NCI-H2227 treated with DMSO at 0.1 percent for 48 hours (cell line): ENCODE measurements around the gene RTTN.
"Not testable (repeated sequence)": the region's sequence is repeated elsewhere in the genome, so short reads cannot be mapped to it uniquely, and the experiment has no call there.

Experiments used
- DNase-seq: peaks from one replicate; lab custom pipeline; 2025; lab: John Stamatoyannopoulos, UW

Gene RTTN

DNA sequence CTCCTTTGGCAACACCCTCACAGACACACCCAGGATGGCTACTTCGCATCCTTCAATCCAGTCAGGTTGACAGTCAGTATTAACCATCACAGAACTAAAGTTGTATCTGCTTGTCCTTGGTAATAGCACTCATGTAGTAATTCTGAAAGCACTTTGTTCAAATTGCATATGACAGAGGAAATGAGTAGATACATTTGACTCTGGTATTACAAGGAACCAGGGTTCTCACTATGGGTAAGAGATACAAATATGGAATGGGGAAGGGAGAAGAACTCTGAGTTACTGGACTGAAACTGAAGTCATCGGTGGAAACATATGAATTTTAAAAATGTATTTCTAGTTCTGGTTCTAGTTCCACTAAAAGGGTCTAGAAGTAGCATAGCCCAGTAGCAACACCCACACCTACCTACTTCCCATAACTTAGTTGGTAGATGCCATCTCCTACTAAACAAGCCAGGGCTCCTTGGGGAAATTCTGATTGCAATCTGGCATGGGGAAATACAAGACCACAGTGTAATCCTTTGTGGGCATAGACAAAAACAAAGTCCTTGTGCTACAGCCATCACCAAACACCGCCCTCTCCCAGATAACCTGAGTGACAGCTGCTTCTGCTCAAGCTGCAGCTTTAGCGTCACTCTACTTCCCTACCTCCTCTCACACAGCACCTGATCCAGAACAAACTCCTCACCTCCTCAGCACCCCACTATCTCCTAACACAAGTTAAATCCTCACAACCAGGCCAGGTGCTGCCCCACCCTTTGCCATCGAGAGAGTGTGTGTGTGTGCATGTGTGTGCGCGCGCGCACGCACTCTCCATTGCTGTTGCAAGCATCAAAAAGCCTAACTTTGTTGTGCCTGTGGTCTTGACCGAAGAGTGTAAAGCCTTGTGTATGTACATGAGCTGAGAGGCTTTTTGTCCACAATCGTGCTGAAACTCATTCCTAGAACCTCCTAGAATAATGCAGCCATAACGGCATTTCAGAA is 226.5 kb downstream of the RTTN start:
- no peak for DNase-seq

DNA sequence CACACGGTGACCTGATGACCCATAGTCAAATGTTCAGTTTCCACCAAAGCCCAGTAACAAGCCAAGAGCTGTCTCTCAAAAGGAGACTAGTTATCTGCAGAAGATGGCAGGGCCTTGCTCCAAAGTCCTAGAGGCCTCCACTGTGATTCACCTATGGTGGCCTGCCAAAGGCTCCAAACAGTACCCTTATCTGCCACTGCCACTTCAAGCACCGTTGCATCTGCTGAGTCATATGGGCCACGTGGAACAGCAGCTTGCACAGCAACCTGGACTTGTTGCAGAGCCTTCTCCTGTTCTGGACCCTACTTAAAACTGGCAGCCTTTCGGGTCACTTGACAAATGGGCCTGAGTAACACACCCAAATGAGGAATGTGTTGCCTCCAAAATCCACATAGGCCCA is 230.2 kb downstream of the RTTN start:
- DNase-seq, result not testable (repeated sequence)

DNA sequence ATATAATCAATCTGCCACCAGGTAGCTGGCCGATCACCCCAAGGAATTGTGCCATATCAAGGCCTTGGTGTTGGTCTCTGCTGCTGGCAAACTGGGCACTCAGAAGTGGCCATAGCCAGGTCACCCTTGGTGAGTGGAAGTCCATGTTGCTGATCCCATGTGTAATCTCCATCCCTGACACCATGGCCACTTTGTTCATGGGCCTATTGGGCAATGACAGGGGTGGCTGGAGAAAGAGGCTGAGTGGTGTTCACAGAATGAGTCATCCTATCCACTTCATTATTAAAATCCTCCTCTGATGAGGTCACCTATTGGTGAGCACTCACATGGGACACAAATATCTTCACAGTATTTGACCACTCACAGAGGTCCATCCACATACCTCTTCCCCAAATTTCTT is 231.1 kb downstream of the RTTN start:
- DNase-seq, result no peak

DNA sequence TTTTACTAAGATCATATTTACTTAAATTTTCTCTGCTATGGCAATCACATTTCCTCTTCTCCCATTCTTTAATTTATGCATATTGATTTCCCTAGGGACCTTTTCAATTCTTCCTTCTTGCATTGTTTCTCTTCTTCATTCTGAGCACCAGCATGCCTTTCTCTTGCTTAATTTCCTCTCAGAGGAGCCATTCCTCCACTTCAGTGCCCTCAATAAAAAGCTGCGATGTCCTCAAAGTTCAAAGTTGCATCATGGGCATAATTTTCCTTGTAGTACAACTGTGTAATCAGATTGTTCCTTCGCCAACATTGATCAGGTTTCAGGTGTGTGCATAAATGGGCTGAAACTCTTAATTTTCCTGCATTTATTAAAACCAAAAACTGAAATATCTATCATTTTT is 236.0 kb downstream of the RTTN start:
- DNase-seq, result no peak

DNA sequence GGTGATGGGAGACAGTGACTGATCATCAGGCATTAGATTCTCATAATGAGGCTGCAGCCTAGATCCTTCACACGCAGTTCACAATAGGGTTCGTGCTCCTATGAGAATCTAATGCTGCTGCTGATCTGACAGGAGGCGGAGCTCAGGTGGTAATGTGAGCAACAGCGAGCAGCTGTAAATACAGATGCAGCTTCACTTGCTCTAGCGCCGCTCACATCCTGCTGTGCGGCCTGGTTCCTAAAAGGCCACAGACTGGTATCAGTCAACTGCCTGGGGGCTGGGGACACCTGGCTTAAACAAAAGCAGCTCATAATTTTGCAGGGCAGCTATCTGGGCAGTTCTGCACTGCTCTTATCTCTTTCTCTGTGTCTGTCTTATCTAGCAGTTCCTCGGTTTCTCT is 237.4 kb downstream of the RTTN start:
- no peak for DNase-seq

DNA sequence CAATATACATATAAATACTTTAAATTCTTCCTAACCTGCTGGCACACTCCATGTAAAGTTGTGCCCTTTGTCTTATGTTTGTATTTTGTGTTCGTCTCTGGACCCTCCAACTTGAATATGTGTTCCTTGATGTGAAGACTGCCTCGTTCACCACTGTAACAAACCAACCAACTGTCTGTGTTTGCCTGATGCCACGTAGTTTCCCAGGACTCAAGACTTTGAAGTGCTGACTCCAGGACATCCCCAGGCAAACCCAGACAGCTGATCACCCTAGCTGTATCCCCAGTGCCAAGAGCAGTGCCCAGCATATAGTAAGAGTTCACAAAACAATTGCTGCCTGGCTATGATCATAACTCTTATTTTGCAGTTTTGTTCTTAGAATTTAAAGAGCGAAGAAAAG is 242.3 kb downstream of the RTTN start:
- DNase-seq, result no peak

DNA sequence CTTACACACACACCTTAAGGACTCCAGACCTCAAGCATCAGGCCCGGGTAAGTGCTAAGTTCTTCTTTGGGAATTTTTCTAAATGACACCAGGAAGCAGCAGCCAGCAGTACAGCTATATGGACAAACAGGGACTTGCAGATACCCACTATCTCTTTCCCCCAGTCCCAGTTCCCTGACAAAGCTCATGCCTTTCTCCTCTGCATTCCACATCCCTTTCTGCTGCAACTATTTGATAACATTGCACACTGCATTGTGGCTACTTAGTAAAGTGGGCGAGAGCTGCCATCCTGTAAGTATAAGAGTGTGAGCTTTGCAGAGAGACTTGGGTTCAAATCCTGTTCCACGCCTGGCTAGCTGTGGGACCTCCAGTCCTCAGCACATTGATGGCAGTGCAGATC is 243.8 kb downstream of the RTTN start:
- DNase-seq, result no peak

DNA sequence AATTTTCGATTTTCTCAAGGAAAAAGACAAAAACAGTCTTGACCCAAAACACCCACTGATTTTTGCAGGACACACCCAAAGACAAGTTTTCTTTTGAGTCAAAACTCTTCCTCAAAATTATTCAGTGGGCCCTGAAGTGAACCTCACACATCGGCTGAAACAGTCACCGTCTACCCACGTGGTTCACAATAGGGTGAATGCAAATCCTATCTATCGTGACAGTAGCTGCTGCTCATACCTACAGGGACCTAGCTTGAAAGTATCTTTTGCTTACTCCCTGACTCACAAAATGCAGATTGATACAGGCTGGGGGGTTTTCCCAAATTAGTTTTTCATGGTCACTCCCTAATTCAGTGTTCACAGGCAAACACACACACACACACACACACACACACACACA is 247.1 kb downstream of the RTTN start:
- DNase-seq, result no peak

DNA sequence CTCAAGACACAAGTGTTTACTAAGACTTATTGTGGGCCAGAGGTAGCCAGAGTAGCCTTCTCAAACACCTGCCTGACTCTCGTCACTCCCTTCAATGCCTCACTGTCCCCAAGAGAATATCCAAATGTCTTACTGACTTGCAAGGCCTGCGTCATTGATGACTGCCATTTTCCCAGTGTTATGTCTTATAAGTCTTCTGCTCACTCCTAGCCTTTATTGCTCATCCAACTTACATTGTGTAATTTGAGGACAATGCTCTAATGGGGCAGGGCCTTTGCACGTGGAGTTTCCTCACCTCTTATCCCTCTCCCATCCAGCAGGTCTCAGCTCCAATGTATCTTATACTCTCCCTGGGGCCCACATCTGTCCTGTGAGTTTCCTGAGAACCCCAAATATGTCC is 247.7 kb downstream of the RTTN start:
- DNase-seq, result no peak

DNA sequence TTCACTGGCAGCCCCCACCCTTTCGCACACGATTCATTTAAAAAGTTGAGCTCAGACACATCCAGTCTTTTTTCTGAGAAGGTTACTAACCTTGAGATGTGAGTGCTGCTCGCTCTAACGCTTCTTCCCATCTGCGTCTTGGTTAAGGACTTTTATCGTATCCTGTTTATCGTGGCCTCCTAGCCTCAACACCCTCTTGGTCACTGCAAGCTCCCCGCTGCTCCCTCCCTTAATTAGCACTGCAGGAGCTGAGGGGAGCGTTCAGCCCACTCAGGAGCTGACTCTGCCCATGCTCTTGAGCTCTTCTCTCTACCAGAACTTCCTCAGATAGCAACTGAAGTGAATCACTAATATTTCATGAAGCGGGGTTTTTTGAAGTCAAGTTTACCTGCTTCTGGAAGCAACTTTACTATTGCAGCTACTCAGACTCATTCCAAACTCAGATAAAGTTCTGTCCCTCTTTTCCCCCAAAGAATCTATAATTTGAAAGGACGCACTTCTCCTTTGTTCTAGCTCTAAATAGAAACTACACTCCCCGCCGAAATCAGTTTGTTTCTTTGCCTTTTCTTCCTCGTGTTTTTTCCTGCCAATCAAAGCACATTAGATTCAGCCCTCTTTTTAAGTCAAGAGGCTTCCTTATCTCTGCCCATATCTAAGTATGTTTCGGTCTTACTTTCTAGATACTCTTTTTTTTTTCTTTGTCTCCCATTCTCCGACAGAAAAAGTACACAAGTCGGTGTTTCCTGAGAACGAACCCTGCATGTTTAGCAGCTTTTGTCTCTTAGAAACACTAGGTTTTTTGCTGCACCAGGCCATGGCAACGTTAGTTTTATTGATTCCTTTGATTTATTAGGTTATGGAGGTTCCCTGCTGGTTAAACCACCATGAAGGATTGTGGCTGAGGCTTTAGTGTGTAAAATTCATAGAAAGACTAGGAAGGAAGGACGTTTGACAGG is 248.5 kb downstream of the RTTN start:
- DNase-seq, result no peak

DNA sequence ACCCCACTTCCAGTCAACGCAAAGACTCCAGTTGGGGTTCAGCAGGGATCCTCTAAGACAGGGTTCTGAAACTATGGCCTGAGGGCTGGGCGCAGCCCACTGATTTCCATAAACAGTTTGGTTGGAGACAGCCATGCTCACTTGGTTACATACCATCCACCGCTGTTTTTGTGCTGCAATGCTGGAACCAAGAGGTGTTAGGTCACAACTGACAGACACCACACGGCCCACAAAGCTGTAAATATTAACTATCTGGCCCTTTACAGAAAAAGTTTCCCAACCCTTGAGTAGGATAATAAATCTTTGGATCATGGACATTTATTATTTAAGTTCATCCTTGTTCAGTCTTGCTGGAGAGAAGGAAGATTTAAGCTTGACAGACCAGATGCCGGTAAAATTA is 249.4 kb downstream of the RTTN start:
- no peak for DNase-seq

DNA sequence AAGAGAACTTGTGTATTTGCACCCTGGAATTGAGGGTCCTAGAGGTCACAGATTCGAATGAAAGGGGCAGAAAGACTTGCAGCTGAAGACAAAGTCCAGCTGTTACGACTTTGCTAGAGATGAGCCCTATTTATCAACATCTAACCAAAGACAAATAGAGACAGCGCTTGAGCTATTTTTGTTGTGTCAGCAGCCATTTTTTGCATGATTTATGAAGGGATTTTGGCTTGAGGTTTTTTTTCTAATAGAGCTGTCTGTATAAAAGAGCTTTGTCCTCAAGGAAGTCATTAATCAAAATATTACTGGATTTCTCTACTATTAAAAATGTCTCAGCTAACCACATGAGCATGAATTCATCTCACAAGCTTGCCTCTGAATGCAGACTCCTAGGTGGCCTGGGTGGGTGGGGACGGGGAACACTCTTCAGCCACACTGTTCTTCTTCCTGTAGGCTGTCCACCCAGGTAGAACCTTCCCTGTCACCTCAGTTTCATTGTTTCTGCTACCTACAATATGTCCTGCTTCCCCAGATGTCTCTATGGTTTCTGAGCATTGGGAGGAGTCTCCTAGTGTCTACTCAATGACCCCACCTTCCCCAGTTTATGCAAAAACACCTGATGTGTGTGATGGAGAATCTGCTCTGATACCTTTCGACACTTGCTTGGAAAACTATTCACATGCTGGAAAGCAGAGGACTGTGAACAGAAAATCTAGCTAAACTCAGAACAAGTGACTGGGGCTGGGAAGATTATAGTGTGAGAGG is 250.6 kb downstream of the RTTN start:
- DNase-seq, result no peak

DNA sequence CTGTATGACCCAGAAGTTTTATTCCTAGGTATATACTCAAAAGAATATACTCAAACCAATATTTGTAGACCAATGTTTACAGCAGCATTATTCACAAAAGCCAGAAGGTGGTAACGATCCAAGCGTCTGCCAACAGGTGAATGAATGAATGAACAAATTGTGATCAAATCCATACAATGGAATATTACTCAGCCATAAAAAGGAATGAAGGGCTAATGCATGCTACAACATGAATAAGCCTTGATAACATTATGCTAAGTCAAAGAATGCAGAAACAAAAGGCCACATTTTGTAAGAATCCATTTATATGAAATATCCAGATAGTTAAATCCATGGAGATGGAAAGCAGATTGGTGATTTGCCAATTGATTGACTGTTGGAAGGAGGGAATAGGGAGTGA is 252.3 kb downstream of the RTTN start:
- DNase-seq, result no peak
